Stimulated activated CD4-positive, alpha-beta T cell treated with anti-CD3 and anti-CD28 coated beads, Interleukin-4, amount 100 ng/mL, for 24 hours (primary cell): ENCODE data around the gene XPC.
"Not testable (repeated sequence)": the region's sequence is repeated elsewhere in the genome, so short reads cannot be mapped to it uniquely, and the experiment has no call there.

Experiments
- DNase-seq: peaks from one replicate; pipeline ENCODE4 v3.0.0-alpha.2; 2020

XPC gene

DNA sequence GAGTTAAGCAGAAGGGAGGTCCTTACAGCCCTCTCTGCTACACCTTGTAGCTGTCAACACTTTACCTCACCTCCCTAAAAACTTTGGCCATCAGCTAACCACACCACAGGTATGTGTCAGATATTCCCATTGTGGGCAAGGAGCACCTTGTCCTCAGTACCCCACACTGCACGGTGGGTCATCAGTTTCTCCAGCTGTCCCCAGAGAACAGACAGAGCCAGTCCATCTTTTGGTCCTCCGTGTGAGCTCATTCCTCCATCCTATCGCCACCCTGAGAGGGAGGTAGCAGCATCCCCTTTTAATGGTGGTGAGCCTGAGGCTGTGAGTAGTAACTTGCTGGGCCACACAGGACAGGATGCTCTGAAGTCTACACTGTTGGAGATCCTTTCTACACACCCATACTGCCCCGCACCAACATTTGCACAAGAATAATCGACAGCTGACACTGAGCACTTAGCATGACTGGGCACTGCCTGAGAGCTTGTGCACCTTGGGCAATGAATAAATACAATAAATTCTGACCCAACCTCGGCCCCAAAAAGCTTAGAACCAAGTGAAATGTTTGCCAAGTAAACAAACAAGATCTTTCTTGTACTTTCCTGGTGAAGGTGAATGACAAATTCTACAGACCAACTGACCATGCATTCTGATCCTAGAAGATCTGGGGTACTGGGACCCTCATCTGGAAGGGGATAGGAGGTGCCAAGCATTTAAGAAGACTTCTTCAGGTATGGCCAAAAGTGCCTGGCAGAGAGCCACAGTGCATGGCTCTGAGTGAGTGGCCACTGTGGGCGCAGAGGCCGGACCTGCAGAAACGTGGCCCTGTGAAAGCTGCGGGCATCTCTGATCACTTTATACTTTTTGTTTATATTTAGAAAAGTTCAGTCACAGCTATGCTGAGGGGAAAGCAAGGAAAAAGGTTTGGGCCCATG, 60.7 kb downstream of the XPC start:
- DNase-seq, result no peak

DNA sequence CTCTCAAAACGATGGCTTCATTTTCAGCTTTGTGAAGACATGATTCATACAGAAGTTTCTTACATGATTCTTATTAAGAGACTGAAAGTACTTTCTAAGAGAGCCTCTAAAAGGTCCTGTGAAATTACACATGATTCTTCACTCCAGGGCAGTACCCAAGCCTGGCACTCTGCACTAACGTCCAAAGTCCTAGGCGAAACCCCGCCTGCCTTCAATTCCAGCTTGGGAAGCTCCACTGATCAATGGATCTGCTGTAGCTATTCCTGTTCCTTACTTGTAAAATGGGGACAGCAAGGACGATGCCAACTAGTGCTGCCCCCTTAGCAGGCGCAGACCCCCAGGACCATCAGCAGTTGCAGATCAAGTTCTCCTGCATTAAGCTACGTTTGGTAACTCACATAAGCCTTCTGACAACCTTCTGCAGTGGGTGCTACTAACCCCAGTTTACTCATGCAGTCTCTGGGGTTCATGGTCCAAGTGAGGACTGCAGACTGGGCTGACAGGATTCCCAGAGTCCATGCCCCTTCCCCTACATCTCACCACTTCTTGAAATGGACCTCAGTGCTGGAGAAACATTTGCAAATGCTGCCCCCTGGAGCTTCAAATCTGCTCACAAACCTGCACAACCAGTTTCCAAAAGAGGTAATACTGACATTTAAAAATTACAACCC, 64.3 kb downstream of the XPC start:
- DNase-seq, result no peak

- no peak for DNase-seq
Observed at GRCh38 chr3:14110699-14111098, 67.7 kb downstream of the XPC start.

- DNase-seq, result not testable (repeated sequence)
Observed at GRCh38 chr3:14109821-14110220, 68.6 kb downstream of the XPC start.

GRCh38 chr3:14097616-14098391, 80.6 kb downstream of the XPC start:
- no peak for DNase-seq

GRCh38 chr3:14096742-14097141, 81.7 kb downstream of the XPC start:
- DNase-seq, result no peak
